A673 (cell line): ENCODE data around the gene DGKD.

Experiments
- EZH2 ChIP-seq: fragments of 200-600 bp; sonication (generic); IDR thresholded peaks from 2 replicates; pipeline ENCODE4 v1.6.1; 2017; ENCODE audit warnings: borderline replicate concordance, low read depth, mild to moderate bottlenecking, mixed read lengths, antibody characterized with exemption, low read length; ENCODE audit not compliant: poor library complexity, severe bottlenecking
- TF ChIP-seq, protein P1 (sequence below): fragments of 300-800, 200-600 bp; sonication (generic); conservative IDR thresholded peaks from 2 replicates; pipeline ENCODE4 v1.5.1; 2017; ENCODE audit warnings: low read depth, mild to moderate bottlenecking, antibody characterized with exemption, low read length, moderate library complexity, mixed read lengths

DNA sequence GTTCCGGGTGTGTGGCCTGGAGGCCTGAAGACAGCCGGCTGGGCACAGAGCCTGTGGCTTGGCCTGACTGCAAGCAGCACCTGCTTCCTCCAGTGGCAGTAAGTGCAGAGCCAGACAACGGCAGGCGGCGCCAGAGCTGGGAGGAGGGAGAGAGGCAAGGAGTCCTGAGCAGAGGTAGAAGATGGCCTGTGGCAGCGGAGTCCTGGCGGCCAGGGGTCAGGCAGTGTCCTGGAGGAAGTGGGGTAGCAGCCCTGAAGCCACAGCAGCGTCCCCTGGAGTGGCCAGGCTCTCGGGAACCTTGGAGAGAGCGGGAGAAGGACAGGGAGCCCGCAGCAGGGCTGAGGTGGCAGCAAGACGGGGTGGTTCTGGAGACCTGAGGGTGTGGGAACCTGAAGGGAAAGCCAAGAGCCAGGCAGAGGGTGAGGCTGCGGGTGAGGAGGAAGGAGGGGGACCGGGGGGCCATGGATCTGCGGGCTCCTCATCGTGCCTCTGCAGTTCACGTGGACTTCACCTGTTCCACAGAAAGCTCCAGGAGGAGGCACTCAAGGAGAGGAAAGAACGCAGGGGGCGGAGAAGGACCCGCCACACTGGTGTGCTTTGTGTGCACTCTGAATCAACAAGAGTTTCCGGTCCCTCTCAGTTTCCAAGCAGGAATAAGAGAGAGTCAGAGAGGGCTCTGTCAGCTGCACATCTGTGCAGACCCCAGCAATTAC is 126.4 kb downstream of the DGKD start:
- TF ChIP-seq, protein P1, sequence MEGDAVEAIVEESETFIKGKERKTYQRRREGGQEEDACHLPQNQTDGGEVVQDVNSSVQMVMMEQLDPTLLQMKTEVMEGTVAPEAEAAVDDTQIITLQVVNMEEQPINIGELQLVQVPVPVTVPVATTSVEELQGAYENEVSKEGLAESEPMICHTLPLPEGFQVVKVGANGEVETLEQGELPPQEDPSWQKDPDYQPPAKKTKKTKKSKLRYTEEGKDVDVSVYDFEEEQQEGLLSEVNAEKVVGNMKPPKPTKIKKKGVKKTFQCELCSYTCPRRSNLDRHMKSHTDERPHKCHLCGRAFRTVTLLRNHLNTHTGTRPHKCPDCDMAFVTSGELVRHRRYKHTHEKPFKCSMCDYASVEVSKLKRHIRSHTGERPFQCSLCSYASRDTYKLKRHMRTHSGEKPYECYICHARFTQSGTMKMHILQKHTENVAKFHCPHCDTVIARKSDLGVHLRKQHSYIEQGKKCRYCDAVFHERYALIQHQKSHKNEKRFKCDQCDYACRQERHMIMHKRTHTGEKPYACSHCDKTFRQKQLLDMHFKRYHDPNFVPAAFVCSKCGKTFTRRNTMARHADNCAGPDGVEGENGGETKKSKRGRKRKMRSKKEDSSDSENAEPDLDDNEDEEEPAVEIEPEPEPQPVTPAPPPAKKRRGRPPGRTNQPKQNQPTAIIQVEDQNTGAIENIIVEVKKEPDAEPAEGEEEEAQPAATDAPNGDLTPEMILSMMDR, result no peak
- no peak for TF ChIP-seq EZH2
